HEK293 (cell line): ENCODE measurements around the gene CD2BP2.
A peak's percentile ranks its signal among the peaks of the same experiment; 100 is the strongest.

Experiments
- CTCF ChIA-PET: fragments of 350-600 bp; formaldehyde crosslinking; extraction: SDS; loops from one replicate; lab custom pipeline; 2021; ENCODE audit warnings: antibody characterized with exemption; lab: Yijun Ruan, JAX
- POLR2A ChIA-PET: fragments of 300-600 bp; formaldehyde crosslinking; extraction: SDS; loops from one replicate; lab custom pipeline; 2020; ENCODE audit warnings: antibody characterized with exemption, inconsistent platforms; lab: Yijun Ruan, JAX
- H3K27ac ChIP-seq: fragments of 200-500 bp; sonication (Bioruptor generic); 2 replicates; pipeline ENCODE4 v1.5.1; 2014; ENCODE audit warnings: low read depth, low read length, control low read depth, inconsistent platforms; ENCODE audit errors: extremely low read depth
- H3K36me3 ChIP-seq, 2 experiments: fragments of 200-500 bp in 1 of 2; sonication (Bioruptor generic) in 1 of 2; 1 replicate in 1 of 2; 2 replicates in 1 of 2; pipeline ENCODE4 v1.5.1; 2014 to 2017; ENCODE audit warnings: inconsistent platforms in 2 of 2, low read length in 2 of 2; ENCODE audit not compliant: control insufficient read depth in 2 of 2, insufficient read depth in 1 of 2
- H3K4me1 ChIP-seq: fragments of 200-500 bp; sonication (Bioruptor generic); 2 replicates; pipeline ENCODE4 v1.5.1; 2014; ENCODE audit warnings: mild to moderate bottlenecking, low read length, inconsistent platforms; ENCODE audit not compliant: control insufficient read depth, insufficient read depth
- H3K4me3 ChIP-seq: 2 replicates; pipeline ENCODE4 v1.5.1; 2011; ENCODE audit warnings: low read depth, mild to moderate bottlenecking, control low read depth, low read length, moderate library complexity
- H3K9me3 ChIP-seq: fragments of 200-500 bp; sonication (Bioruptor generic); 2 replicates; pipeline ENCODE4 v1.5.1; 2014; ENCODE audit warnings: low read depth, low read length, inconsistent platforms; ENCODE audit not compliant: control insufficient read depth, insufficient read depth
- KLF10 ChIP-seq: fragments of 450-650 bp; IDR thresholded peaks from 2 replicates; pipeline ENCODE4 v1.5.1; 2018; ENCODE audit warnings: missing biosample characterization, mild to moderate bottlenecking, missing genetic modification characterization
- KLF9 ChIP-seq: fragments of 450-650 bp; formaldehyde crosslinking; IDR thresholded peaks from 2 replicates; pipeline ENCODE4 v1.5.1; 2016; ENCODE audit warnings: missing biosample characterization, missing genetic modification characterization, low read depth
- SCRT2 ChIP-seq: fragments of 450-650 bp; formaldehyde crosslinking; IDR thresholded peaks from 2 replicates; pipeline ENCODE4 v1.5.1; 2016; ENCODE audit warnings: missing biosample characterization, missing genetic modification characterization
- SETDB1 ChIP-seq: IDR thresholded peaks from one replicate; pipeline ENCODE4 v1.6.1; 2017; ENCODE audit warnings: mild to moderate bottlenecking, low read length, moderate library complexity, mixed read lengths; ENCODE audit not compliant: insufficient read length
- WT1 ChIP-seq: fragments of 450-650 bp; formaldehyde crosslinking; IDR thresholded peaks from 2 replicates; pipeline ENCODE4 v1.5.1; 2016; ENCODE audit warnings: missing biosample characterization, missing genetic modification characterization
- ZFP69B ChIP-seq: fragments of 450-650 bp; formaldehyde crosslinking; IDR thresholded peaks from 2 replicates; pipeline ENCODE4 v1.5.1; 2016; ENCODE audit warnings: missing biosample characterization, missing genetic modification characterization
- ZNF146 ChIP-seq: fragments of 450-650 bp; formaldehyde crosslinking; IDR thresholded peaks from 2 replicates; pipeline ENCODE4 v1.5.1; 2016; ENCODE audit warnings: missing biosample characterization, missing genetic modification characterization
- ZNF202 ChIP-seq: fragments of 450-650 bp; formaldehyde crosslinking; IDR thresholded peaks from 2 replicates; pipeline ENCODE4 v1.5.1; 2016; ENCODE audit warnings: missing biosample characterization, missing genetic modification characterization, borderline replicate concordance
- ZNF350 ChIP-seq: fragments of 450-650 bp; formaldehyde crosslinking; IDR thresholded peaks from 2 replicates; pipeline ENCODE4 v1.5.0; 2017; ENCODE audit warnings: missing biosample characterization, mild to moderate bottlenecking, missing genetic modification characterization
- ZNF423 ChIP-seq: fragments of 450-650 bp; formaldehyde crosslinking; IDR thresholded peaks from 2 replicates; pipeline ENCODE4 v1.5.1; 2016; ENCODE audit warnings: missing biosample characterization, missing genetic modification characterization
- ZNF600 ChIP-seq: fragments of 450-650 bp; formaldehyde crosslinking; IDR thresholded peaks from 2 replicates; pipeline ENCODE4 v1.5.1; 2016; ENCODE audit warnings: missing biosample characterization, missing genetic modification characterization
- ZNF658 ChIP-seq: fragments of 450-650 bp; formaldehyde crosslinking; IDR thresholded peaks from 2 replicates; pipeline ENCODE4; 2016; ENCODE audit warnings: missing biosample characterization, missing genetic modification characterization
- ZNF747 ChIP-seq: fragments of 450-650 bp; formaldehyde crosslinking; IDR thresholded peaks from 2 replicates; pipeline ENCODE4 v1.5.1; 2016; ENCODE audit warnings: missing biosample characterization, missing genetic modification characterization
- ZNF791 ChIP-seq: fragments of 450-650 bp; formaldehyde crosslinking; IDR thresholded peaks from 2 replicates; pipeline ENCODE4 v1.5.1; 2016; ENCODE audit warnings: missing biosample characterization, missing genetic modification characterization
- ZNF792 ChIP-seq: fragments of 450-650 bp; formaldehyde crosslinking; IDR thresholded peaks from 2 replicates; pipeline ENCODE4 v1.5.1; 2016; ENCODE audit warnings: missing biosample characterization, missing genetic modification characterization
- ZSCAN30 ChIP-seq: fragments of 450-650 bp; IDR thresholded peaks from 2 replicates; pipeline ENCODE4 v1.5.1; 2018; ENCODE audit warnings: missing biosample characterization, mild to moderate bottlenecking, missing genetic modification characterization, moderate library complexity
- TF ChIP-seq, protein P1 (sequence below): fragments of 450-650 bp; formaldehyde crosslinking; IDR thresholded peaks from 2 replicates; pipeline ENCODE4 v1.5.1; 2016; ENCODE audit warnings: missing biosample characterization, missing genetic modification characterization
- TF ChIP-seq, protein P2 (sequence below): fragments of 450-650 bp; formaldehyde crosslinking; IDR thresholded peaks from 2 replicates; pipeline ENCODE4 v1.5.1; 2016; ENCODE audit warnings: missing biosample characterization, missing genetic modification characterization
- TF ChIP-seq, protein P3 (sequence below): fragments of 450-650 bp; formaldehyde crosslinking; IDR thresholded peaks from 2 replicates; pipeline ENCODE4 v1.5.1; 2016; ENCODE audit warnings: missing biosample characterization, missing genetic modification characterization

The CD2BP2 gene

DNA sequence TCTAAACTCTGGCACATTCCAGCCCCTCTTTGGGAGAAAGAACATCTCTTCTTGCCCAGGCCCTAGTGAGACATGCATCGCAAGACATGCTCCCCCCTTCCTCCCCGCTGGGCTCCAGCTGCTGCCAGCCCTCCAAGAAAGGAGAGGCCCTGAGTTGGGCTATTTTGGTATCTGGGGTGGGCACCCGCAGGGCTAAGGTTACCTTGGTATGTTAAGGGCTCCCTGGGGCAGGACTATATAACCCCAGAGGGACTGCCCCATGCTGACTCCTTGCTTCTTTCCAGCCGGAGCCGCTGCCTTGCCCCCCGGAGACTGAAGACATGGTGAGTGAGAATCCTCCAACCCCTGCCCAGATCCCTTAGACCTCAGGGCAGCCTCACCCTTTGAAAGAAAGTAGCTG is 19.4 kb upstream of the CD2BP2 start, which contains the start of gene MYL11 (continued):
- TF ChIP-seq, protein P1, sequence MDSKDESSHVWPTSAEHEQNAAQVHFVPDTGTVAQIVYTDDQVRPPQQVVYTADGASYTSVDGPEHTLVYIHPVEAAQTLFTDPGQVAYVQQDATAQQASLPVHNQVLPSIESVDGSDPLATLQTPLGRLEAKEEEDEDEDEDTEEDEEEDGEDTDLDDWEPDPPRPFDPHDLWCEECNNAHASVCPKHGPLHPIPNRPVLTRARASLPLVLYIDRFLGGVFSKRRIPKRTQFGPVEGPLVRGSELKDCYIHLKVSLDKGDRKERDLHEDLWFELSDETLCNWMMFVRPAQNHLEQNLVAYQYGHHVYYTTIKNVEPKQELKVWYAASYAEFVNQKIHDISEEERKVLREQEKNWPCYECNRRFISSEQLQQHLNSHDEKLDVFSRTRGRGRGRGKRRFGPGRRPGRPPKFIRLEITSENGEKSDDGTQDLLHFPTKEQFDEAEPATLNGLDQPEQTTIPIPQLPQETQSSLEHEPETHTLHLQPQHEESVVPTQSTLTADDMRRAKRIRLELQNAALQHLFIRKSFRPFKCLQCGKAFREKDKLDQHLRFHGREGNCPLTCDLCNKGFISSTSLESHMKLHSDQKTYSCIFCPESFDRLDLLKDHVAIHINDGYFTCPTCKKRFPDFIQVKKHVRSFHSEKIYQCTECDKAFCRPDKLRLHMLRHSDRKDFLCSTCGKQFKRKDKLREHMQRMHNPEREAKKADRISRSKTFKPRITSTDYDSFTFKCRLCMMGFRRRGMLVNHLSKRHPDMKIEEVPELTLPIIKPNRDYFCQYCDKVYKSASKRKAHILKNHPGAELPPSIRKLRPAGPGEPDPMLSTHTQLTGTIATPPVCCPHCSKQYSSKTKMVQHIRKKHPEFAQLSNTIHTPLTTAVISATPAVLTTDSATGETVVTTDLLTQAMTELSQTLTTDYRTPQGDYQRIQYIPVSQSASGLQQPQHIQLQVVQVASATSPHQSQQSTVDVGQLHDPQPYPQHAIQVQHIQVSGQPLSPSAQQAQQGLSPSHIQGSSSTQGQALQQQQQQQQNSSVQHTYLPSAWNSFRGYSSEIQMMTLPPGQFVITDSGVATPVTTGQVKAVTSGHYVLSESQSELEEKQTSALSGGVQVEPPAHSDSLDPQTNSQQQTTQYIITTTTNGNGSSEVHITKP (tag by site-specific recombination), result 0 out of 2 replicates have a peak, but pooled peaks have one; percentile 16
- TF ChIP-seq ZNF791 (tag by site-specific recombination), result no peak
- TF ChIP-seq, all 188 proteins: peak for 4

DNA sequence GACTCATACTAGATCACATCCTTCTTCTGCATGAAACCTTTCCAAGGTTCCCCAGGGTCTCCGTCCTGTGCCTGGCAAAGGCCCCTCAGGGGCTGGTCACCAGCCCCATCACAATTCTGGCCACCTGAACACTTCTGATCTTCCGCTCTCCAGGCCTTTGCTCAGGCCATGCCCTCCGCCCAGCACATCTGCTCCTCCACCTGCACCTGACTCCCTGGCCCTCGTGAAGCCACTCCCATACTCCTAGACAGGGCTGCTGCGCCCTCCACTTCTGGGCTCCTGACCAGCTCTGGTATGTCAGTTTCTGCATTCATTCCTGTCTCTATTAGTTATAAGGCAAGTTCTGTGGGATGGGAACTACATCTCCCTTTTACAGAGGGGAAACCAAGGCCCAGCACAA is 17.6 kb upstream of the CD2BP2 start:
- no peaks in the 10 kb centered on the region for H3K9me3 ChIP-seq
- no peak overlapping the region for H3K4me3 ChIP-seq
- H3K27ac ChIP-seq, result no peak overlapping the region
- H3K36me3 ChIP-seq, result peaks cover 0 to 1% of the 10 kb centered on the region in 2 experiments; a peak in 1 of 3 replicates
- TF ChIP-seq ZNF202 (tag by site-specific recombination), result no peak
- no peak for TF ChIP-seq ZNF423
- TF ChIP-seq SETDB1, result no peak
- TF ChIP-seq, protein P2, sequence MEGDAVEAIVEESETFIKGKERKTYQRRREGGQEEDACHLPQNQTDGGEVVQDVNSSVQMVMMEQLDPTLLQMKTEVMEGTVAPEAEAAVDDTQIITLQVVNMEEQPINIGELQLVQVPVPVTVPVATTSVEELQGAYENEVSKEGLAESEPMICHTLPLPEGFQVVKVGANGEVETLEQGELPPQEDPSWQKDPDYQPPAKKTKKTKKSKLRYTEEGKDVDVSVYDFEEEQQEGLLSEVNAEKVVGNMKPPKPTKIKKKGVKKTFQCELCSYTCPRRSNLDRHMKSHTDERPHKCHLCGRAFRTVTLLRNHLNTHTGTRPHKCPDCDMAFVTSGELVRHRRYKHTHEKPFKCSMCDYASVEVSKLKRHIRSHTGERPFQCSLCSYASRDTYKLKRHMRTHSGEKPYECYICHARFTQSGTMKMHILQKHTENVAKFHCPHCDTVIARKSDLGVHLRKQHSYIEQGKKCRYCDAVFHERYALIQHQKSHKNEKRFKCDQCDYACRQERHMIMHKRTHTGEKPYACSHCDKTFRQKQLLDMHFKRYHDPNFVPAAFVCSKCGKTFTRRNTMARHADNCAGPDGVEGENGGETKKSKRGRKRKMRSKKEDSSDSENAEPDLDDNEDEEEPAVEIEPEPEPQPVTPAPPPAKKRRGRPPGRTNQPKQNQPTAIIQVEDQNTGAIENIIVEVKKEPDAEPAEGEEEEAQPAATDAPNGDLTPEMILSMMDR (tag by site-specific recombination), result no peak
- TF ChIP-seq ZNF350 (tag by site-specific recombination), result no peak
- ChIA-PET POLR2A (no interaction called here), CTCF (interaction anchor here (1.1 kb wide), 1 partner anchor 12 kb away, joined by 4 read pairs; no protein-coding TSS in a partner anchor)
- H3K4me1 ChIP-seq, result peaks cover 7% of the 10 kb centered on the region

DNA sequence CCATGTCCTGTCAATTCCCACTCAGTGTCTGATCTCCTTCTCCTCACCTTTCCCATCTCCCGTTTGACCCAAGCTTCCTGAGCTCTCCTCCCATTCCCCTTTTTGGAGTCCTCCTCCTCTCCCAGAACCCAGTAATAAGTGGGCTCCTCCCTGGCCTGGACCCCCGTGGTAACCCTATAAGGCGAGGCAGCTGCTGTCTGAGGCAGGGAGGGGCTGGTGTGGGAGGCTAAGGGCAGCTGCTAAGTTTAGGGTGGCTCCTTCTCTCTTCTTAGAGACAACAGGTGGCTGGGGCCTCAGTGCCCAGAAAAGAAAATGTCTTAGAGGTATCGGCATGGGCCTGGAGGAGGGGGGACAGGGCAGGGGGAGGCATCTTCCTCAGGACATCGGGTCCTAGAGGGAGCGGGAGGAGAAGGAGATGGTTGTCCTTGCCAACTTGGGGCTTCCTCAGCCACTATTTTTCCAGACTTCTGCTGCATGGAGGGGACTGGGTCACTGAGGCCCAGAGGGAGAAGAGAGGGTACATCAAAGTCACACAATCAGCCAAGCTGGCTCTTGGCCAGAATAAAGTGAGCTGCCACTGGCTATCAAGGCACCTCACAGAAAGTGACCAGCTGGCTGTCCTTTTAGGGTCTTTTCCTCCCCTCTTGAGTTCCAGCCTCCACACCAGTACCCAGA is 17.1 kb upstream of the CD2BP2 start:
- H3K4me1 ChIP-seq, result peaks cover 7% of the 10 kb centered on the region
- CTCF ChIA-PET, result interaction anchor here (0.6 to 2.1 kb wide), 6 partner anchors 12 to 678 kb away, joined by 3 to 18 read pairs (median 6); partner anchors contain the start of genes ALDOA, DCTPP1 and ZNF48
- H3K9me3 ChIP-seq, result no peaks in the 10 kb centered on the region
- POLR2A ChIA-PET, result interaction anchor here (1.1 to 4.2 kb wide), 6 partner anchors 8 to 37 kb away, joined by 3 to 60 read pairs (median 10); partner anchors contain the start of genes CD2BP2 and SEPTIN1
- TF ChIP-seq ZNF658 (tag by site-specific recombination), result no peak
- TF ChIP-seq ZNF600, result peak; percentile 47; the same call in 1 of the 2 replicates
- TF ChIP-seq KLF9, result 0 out of 2 replicates have a peak, but pooled peaks have one; percentile 12
- peak; percentile 91 for TF ChIP-seq SCRT2 (tag by site-specific recombination)
- TF ChIP-seq, all 188 proteins: peak for 3
- Histone ChIP-seq H3K4me3 (no peak overlapping the region), H3K36me3 (peaks cover 0 to 7% of the 10 kb centered on the region in 2 experiments; a peak in 1 of 3 replicates), H3K27ac (peak overlapping the region; percentile 13; the same call in 1 of the 2 replicates)

DNA sequence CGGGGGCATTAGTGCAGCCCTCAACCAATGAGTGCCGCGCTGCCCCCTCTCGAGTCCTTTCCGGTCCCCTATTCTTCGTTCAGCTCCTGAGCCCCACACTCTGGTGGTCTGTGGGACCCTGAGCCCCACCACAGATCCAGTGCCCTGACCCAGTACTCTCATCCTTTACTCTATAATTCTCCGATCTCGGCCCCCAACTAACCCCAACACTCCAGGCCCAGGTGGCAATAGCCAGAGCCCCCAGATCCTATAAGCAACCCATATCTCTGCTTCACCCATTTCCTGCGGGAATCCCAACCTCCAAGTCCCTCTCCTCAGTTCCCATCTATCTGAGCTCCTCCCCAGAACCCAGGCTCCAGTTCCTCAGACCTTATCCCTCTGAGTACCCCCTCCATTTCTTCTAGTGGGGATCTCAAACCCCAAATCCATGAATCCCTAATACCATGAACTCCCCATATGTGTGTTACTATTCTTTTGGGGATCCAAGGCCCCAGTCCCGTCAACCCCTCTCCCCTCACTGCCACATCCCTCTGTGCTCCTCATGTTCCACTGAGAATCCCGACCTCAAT is 16.2 kb upstream of the CD2BP2 start:
- CTCF ChIA-PET, result interaction anchor here (0.6 to 2.1 kb wide), 14 partner anchors 11 to 677 kb away, joined by 3 to 18 read pairs (median 4); partner anchors contain the start of genes ALDOA, DCTPP1, SEPTIN1 and TBX6
- peak; percentile 13; the same call in 1 of the 2 replicates for TF ChIP-seq WT1 (tag by site-specific recombination)
- no peak for TF ChIP-seq ZNF747
- TF ChIP-seq ZFP69B (tag by site-specific recombination), result peak; percentile 68
- no peak for TF ChIP-seq ZNF146 (tag by site-specific recombination)
- TF ChIP-seq, protein P3, sequence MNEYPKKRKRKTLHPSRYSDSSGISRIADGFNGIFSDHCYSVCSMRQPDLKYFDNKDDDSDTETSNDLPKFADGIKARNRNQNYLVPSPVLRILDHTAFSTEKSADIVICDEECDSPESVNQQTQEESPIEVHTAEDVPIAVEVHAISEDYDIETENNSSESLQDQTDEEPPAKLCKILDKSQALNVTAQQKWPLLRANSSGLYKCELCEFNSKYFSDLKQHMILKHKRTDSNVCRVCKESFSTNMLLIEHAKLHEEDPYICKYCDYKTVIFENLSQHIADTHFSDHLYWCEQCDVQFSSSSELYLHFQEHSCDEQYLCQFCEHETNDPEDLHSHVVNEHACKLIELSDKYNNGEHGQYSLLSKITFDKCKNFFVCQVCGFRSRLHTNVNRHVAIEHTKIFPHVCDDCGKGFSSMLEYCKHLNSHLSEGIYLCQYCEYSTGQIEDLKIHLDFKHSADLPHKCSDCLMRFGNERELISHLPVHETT (tag by site-specific recombination), result 0 out of 2 replicates have a peak, but pooled peaks have one; percentile 49
- TF ChIP-seq ZSCAN30 (tag by site-specific recombination), result 0 out of 2 replicates have a peak, but pooled peaks have one; percentile 23
- TF ChIP-seq KLF10 (tag by site-specific recombination), result no peak
- no peak; the same call in 1 of the 2 replicates for TF ChIP-seq ZNF792 (tag by site-specific recombination)

More for the DNA sequence above, 16.2 kb upstream of the CD2BP2 start:
- Histone ChIP-seq H3K4me1 (peaks cover 7% of the 10 kb centered on the region), H3K9me3 (no peaks in the 10 kb centered on the region), H3K4me3 (peak overlapping the region; percentile 34), H3K27ac (peak overlapping the region; percentile 19), H3K36me3 (peaks cover under 1 to 15% of the 10 kb centered on the region in 2 experiments; a peak in 2 of 3 replicates)
- POLR2A ChIA-PET, result interaction anchor here (0.5 to 4.2 kb wide), 28 partner anchors 8 to 306 kb away, joined by 3 to 60 read pairs (median 6); partner anchors contain the start of genes ALDOA, CD2BP2, CORO1A and DCTPP1
